Islet of Langerhans (tissue), 1 donor: ENCODE results near the gene ARHGEF4.
"Not testable (repeated sequence)": the region's sequence is repeated elsewhere in the genome, so short reads cannot be mapped to it uniquely, and the experiment has no call there.

Source experiments
- FAIRE-seq: peaks from one replicate; lab custom pipeline; 2011; peaks lifted over from hg19 to GRCh38; lab: Jason Lieb, UNC

Gene ARHGEF4

DNA sequence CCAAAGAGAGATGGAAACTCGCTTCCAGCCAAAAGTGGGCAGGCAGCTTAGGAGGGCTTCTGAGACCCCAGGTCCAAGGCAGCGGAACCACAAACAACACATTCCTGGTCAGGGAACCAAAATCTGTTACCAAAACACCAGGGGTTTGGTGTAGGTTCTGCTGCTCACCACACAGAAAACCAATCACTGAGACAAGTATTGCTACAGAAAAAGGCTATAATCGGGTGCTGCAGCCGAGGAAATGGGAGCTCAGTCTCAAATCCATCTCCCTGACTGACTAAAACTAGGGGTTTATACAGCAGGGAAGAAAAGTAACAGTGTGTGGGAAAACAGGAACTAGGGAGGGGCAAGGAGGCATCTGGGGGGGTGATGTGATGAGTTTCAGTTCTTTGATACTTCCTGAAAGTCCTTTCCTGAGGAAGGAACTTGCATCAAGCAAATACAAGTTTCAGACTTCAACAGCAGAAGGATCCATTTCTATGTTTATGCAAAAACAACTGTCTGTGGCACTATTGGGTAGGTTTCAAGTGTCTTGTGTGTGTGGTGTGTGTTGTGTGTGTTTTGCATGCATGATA is 148.6 kb downstream of the ARHGEF4 start:
- FAIRE-seq, result no peak

DNA sequence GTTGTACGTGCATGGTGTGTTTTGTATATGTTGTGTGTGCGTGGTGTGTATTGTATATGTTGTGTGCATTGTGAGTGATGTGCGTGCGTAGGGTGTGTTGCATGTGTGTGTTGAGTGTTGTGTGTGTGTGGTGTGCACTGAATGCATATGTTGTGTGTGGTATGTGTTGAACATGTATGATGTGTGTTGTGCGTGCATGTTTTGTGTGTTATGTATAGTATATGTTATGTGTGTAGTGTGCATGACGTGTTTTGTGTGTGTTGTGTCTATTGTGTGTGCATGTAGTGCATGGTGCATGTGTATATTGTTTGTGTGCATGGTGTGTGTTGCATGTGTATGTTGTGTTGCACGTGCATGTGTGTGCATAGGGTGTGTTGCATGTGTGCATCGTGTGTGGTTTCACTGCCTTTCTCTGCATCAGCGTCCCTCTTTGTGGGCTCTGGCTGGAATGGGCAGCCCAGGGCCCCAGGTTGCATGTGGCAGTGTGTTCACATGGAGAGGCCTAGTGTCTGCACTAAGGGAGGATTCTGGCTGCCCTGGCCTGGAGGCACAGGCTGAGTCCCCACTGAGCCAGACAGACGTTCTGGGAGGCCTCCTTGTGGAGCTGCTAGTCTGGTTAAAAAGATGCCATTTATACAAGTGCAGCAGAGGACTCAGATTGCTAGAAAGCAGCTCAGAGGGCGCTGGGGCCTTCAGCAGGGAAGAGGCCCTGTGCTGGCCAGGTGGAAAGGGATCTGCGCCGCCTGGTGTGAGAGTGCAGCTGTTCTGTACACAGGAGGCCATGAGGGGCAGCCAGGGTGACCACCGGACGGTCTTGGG is 149.3 kb downstream of the ARHGEF4 start:
- no peak for FAIRE-seq

DNA sequence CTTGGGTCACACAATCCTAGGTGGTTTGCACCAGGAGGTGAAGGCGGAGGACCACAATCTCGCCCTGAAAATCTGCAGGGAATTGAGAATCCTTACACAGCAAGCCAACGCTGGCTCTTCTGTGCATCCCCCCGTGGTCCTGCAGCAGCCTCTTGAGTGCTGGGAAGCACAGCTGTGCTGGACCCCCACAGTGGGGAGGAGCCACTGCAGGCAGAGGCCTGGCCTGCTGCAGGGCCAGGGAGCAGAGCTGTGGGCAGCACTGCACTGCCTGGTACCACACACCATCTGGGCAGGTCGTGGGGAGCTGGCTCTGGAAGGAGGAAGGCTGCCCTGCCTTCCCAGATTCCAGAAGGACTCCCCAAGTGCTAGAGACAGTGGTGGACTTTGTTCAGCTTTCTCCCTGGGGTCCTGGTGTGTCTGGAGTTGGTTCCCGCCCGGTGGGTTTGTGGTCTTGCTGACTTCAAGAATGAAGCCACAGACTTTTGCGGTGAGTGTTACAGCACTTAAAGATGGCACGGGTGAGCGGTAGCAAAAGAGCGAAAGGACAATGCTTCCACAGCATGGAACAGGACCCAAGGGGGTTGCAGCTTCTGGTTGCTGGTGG is 150.3 kb downstream of the ARHGEF4 start:
- no peak for FAIRE-seq

DNA sequence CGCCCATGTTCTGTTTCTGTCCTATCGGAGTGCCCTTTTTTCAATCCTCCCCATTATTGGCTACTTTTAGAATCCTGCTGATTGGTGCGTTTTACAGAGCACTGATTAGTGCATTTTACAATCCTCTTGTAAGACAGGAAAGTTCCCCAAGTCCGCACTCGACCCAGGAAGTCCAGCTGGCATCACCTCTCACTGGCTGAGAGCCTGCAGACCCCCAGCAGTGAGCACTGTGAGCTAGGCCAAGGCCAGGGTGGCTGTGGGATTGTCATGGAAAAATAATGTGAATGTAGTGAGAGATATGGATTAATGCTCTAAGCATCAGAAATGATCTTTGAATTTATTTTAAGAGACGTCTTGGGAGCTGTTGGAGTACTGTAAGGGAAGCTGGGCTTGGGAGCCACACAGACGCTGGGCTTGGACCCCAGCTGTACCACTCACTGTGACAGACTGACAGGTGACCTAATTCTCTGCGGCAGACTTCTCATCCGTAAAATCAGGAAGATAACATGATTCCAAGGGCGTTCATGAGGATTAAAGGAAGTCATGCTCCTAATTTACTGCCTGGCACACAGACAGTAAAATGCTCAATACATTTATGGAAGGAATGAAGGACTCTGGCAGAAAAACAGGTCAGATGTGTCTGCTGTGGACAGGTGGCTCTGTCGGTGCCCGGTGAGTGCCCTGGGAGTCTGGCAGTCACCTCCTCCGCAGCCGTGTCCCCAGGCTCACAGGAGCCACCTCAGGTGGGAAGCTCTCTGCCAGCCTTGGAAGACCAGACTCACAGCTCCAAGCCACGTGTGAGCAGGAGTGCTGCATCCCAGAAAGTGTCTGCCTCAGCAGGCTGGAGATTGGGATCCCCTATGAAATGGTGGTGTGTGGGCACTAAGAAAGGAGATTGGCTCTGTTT is 151.1 kb downstream of the ARHGEF4 start:
- no peak for FAIRE-seq

DNA sequence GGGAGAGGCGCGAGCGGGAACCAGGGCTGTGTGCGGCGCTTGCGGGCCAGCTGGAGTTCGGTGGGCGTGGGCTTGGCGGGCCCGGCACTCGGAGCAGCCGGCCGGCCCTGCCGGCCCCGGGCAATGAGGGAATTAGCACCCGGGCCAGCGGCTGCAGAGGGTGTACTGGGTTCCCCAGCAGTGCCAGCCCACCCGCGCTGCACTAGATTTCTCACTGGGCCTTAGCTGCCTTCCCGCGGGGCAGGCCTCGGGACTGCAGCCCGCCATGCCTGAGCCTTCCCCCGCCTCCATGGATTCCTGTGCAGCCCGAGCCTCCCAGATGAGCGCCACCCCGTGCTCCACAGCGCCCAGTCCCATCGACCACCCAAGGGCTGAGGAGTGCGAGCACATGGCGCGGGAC is 154.7 kb downstream of the ARHGEF4 start:
- not testable (repeated sequence) for FAIRE-seq

DNA sequence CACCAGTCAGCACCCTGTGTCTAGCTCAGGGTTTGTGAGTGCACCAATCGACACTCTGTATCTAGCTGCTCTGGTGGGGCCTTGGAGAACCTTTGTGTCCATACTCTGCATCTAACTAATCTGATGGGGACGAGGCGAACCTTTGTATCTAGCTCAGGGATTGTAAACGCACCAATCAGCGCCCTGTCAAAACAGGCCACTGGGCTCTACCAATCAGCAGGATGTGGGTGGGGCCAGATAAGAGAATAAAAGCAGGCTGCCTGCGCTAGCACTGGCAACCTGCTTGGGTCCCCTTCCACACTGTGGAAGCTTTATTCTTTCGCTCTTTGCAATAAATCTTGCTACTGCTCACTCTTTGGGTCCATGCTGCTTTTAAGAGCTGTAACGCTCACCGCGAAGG is 155.3 kb downstream of the ARHGEF4 start:
- FAIRE-seq, result not testable (repeated sequence)

DNA sequence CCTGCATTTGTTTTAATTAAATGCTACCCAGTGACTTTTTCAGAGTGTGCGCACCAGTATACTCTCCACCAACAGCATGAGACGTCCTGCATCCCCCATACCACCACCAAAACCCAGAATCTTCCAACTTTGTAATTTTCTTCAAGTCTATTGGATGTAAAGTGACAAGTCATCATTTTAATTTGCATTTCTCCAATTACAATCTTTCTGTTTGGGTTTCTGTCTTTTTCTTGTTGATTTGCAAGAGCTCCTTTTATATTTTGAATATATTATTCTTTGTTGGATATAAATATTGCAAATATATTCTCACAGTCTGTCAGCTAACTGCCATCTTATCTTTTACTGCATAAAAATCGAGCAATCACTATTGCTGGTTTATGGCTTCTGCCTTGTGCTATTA is 160.0 kb downstream of the ARHGEF4 start:
- no peak for FAIRE-seq

DNA sequence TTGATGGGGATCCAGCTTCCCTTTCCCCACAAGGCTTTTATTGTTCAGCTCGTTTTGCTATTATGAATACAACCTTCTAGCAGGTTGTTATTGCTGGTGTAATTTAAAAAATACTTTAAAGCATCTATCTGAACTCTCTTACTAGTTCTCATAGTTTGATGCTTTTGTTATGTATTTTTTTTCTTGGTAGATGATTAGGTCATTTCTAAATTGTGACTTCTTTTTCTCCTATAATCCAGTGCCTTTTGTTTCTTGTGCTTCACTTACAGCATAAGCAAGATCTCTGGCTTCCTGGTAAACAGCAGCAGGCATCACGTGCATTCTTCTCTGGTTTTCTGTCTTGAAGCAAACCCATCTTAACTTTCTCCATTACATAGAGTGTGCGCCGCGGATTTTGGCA is 160.5 kb downstream of the ARHGEF4 start:
- FAIRE-seq, result no peak

DNA sequence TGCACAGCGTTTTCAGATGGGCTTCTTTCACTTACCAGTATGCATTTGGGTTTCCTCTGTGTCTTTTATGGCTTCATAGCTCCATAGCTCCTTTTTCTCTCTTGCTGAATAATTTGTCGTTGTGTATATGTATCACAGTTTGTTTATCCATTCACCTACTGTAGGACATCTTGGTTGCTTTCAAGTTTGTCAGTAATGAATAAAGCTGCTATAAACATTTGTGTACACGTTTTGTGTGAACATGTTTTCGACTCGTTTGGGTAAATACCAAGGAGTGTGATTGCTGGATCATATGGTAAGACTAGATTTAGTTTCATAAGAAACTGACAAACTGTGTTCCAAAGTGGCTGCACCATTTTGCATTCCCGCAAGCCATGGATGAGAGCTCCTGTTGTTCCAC is 161.8 kb downstream of the ARHGEF4 start:
- FAIRE-seq, result no peak

DNA sequence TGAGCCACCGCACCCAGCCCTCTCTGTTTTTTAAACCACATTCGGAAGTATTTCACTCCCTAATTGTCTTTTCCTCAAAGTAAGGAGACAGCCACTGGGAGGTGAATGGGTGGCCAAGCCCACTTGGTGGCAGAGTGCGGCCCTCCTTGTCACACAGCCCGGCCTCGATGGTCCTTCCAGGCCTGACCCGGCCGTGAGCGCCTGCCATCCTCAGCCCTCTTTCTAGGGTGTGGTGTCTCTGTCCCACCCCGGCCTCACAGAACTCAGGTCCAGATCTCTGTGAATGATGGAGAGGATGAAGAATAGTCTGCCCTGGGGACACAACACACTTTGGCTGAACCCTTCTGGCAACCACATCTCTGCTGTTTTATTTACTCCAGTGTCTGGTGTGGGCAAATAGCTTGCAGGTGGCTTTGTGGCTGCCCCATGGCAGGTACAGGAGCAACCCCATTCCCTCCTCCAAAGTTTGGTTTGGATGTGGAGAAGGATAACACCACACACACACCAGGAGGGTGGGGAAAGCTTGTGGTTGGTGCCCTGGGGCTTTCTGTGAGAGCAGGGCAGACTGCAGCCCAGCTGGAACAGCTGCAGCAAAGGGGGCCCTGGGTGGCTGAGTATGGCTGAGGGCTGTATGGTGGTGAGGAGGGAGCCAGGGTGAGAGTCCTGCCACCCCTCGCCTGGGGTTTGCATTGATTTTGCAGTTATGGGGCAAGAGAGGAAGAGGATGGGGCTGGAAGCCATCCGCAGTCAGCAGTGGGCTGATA is 167.9 kb downstream of the ARHGEF4 start:
- no peak for FAIRE-seq

DNA sequence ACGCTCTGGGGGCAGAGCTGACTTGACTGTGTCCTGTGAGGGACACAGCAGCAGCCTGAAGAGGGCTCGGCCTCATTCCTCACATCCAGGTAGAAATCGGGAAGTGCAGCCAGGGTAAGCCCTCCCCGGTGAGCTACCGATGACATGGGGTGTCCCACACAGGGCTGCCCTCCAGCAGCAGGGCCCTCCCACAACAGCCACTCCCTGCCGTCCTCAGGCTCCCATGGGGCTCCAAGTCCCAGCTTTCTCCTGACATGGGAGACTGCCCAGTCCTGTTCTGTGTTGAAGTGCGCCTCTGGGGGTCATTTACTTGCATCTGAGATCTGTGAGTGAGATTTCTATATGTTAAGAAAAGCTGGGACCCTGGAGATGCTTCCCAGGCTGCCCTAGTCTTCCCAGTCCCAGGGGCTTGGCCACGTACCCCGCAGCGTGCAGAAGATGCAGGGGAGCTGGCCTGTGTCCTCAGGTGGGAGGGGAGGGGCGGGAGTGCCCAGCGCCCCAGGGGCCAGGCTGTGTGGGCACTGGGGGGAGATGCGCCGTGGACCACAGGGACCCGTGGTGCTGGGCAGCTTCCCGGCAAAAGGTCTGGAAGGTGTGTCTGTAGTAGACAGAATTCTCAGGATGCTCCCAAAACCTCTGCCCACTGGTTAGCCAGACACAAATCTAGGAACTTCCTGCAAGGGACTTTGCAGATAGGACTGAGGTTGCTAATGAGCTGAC is 168.7 kb downstream of the ARHGEF4 start:
- no peak for FAIRE-seq

DNA sequence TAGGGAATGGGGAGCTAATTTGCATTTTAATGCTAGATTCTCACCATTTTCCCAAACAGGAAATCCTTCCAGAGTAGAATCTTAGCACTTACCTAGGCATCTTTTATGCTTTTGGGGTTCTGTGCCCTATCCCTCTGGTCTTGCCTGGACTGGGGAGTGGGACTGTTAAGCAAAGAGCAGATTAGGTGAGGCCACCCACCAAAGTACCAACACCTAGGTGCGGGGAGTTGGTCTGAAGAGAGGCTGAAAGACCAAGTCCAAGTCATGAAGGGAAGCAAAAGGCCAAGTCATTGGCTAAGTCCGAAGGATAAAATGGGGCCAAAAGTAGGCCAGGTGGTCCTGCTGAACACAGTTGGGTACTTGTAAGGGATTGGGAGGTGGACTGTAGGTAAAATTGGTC is 169.8 kb downstream of the ARHGEF4 start:
- no peak for FAIRE-seq

DNA sequence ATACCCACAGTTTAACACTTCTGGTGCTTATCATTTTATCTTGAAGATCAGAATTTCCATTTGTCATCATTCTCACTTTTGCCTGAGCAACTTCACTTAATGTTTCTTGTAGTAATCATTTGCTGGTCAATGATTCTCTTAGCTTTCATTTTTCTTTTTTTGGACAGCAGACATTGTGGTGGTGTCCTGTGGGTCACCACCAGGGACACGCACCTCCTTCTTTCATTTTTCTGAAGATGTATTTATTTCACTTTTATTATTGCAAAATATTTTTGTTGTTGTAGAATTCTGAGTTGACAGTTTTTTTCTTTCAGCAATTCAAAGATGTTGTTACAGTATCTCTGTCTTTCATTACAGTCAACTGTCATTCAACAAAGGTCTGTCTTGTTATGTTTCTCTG is 172.3 kb downstream of the ARHGEF4 start:
- FAIRE-seq, result no peak

DNA sequence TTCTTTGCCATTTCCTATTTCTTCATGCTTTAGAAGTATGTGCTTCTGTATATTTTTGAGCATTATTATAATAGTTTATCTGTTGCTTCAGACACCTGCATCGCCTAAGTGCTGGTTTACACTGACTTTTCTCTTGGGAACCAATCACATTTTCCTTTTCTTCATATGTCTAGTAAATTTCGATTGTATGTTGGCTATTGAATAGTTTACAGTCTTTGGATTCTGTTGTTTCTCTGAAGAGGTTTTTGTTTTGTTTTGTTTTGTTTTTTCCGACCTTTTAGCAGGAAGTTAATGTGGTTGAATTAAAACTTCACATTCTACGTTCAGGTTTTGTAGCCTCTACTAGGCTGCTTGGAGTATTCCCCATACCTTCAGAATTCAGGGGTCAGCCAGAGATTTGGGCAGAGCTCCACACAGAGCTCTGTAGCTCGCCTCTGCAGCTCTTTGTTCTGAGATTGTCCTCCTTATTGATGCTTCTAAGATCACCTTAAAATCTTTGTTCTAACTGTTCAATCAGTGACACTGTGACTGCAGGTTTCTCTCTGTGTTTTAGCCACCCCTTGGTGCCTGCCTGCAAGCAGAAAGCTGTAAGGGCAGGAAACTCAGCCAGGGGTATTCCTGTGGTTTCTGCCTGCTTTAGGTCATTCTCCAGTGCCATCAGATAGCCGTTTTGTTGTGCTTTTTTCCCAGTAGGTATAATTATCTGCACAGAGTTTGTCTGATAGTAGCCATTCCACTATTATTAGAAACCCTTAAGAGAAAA is 173.2 kb downstream of the ARHGEF4 start:
- no peak for FAIRE-seq

DNA sequence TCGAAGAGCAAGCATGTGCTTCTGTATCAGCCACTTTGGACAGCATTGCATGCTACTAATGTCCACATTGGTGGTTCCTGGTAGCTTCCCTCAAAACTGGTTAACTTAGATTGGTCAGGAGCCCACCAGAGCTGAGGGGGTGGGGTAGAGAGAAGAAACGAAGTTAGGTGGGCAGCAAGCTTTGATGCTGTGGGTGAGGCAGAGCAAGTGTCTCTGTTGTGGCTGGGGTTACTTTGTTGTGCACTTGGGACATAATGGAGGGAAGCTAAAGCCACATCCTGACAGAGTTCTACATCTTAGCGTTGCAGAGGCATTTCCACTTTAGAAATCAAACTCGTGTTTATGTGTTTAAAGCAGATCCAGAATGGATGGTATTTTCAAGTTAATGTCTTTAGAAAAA is 173.9 kb downstream of the ARHGEF4 start:
- FAIRE-seq, result no peak

DNA sequence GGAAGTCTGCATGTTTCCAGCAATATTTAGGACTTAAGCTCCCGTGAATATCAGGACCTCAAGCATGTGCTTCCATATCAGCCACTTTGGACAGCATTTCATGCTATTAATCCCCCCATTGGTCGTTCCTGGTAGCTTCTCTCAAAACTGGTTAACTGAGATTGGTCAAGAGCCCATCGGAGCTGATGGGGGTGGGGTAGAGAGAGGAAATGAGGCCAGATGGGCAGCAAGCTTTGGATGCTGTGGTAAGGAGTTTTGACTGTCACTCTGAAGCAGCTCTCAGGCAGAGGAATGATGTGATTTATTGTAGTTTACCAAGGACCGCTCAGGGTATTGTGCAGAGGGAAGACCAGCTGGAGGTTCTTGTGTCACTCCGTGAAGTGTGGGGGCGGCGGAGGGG is 174.8 kb downstream of the ARHGEF4 start:
- no peak for FAIRE-seq

DNA sequence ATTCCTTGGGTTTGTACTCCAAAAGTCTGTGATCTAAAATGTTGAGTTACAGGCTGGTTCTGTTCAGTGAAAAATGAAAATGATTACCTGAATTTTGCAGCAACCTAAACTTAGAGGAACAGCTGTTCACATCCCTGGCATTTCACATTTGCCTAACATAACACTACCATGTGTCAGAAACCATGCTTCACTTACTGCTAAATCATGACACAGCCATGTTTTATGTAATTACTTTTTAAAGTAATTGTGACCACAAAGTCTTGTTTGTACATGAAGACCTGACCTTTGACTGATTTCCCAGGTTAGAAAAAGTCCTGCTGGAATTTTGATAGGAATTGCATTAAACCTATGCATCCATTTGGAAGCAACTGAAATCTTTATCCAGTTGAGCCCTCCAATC is 177.4 kb downstream of the ARHGEF4 start:
- FAIRE-seq, result no peak

DNA sequence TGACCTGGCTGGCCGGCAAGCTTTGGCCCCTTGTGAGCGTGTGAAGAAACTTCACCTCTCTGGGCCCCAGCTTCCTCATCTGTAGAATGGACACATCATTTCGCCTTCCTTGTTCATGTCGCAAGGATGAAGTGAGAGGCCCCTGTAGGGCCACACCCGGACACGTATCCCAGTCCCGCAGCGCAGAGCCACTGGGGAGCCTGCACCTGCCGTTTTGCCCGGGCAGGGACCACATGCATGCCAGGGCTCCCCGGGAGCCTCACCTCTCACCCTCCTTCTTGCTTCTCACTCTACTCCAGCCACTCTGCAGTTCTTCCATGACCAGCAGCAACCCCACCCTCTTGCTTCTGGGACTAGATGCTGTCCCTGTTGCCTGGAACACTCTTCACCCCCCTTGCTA is 179.1 kb downstream of the ARHGEF4 start:
- no peak for FAIRE-seq

DNA sequence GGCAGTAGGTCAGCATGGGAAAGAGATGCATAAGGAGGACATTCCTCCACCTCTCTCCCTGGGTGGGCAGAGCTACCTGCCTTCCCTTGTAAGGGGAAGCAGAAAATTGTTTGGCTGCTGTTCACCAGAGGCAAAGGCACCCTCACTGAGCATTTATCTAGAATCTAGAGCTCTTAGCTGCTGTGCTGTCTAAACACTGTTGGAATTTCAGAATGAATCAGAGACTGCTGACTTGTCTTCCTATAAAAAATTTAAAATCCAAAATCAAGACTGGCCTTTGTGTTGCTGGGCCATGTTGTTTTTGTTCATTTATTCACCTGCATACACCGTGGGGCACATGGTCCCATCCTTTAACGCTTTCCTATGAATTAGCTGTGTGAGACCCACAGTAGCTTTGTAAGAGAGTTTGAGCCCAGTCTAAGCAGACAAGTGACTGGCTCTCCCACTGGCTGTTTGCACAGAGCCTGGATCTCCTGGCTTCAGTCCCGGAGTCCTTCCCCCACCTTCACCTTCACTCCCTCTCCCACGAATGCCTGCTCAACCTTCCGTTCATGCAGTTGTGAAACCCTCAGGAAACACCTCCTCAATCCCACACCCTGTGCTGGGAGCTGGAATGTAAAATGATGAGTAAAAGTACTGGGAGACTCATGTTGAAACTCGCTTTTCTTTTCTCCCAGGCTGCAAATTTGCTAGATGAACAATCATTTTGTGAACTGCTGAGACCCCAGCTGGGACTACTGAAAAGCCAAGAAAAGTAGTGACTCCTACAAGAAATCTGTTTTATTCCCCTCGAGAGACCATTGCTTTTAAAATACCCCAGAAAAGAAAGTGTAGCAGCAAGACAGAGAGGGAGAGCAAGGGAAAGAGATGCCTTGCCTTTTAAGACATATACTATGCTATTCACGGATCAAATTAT is 180.4 kb downstream of the ARHGEF4 start:
- no peak for FAIRE-seq
